ENCODE measurements around the gene HS6ST1.

Gene HS6ST1

DNA sequence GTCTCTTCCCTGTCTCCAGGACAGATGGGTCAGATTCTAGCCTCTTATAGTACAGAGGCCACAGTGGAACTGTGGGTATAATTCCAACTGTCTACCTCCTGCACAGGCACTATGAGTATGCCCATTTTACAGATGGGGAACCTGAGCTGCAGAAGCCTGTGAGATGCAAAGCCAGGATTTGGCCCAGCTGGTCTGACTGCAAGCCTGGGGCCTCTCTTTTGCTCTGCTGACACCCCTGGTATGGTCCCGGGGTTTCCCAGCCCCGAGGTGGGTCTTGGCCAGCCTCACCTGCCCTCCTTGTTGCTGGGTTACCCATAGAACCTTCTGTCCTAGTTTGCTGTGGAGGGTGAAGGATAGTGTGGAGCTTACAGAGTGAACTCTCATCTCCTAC is 9.8 kb downstream of the HS6ST1 start:
- no peak overlapping the region for H3K4me3 ChIP-seq (ENCODE audit: low read depth, low read length)
- DNase-seq (ENCODE audit: low read depth): no peak
- TF ChIP-seq, protein P1, sequence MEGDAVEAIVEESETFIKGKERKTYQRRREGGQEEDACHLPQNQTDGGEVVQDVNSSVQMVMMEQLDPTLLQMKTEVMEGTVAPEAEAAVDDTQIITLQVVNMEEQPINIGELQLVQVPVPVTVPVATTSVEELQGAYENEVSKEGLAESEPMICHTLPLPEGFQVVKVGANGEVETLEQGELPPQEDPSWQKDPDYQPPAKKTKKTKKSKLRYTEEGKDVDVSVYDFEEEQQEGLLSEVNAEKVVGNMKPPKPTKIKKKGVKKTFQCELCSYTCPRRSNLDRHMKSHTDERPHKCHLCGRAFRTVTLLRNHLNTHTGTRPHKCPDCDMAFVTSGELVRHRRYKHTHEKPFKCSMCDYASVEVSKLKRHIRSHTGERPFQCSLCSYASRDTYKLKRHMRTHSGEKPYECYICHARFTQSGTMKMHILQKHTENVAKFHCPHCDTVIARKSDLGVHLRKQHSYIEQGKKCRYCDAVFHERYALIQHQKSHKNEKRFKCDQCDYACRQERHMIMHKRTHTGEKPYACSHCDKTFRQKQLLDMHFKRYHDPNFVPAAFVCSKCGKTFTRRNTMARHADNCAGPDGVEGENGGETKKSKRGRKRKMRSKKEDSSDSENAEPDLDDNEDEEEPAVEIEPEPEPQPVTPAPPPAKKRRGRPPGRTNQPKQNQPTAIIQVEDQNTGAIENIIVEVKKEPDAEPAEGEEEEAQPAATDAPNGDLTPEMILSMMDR (IDR thresholded peaks at IDR 0.05; ENCODE audit: low read depth, low read length, missing control alignments): no peak

DNA sequence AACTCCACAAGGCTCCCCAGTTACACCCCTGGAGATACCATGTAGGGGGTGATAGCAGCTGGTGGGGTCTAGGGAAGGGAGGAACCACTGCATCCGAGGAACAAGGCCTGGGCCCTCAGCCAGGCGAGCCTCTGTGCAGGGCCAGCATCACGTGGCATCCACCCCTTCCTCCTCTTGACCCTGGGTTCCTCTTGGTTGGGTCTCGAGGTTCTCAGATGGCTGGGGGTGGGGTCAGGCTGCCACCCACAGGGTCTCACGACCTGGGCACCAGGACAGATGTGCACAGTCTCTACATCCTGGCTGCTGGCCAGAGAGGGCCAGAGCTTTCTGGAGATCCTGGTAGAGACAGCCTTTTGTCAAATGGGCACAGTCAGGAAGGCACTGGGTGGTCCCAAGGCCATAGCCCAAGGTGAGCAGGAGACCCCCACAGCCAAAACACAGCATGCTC is 10.4 kb downstream of the HS6ST1 start:
- no peak overlapping the region for H3K4me3 ChIP-seq (ENCODE audit: low read depth, low read length)
- TF ChIP-seq, protein P1 (IDR thresholded peaks at IDR 0.05; ENCODE audit: low read depth, low read length, missing control alignments): no peak

DNA sequence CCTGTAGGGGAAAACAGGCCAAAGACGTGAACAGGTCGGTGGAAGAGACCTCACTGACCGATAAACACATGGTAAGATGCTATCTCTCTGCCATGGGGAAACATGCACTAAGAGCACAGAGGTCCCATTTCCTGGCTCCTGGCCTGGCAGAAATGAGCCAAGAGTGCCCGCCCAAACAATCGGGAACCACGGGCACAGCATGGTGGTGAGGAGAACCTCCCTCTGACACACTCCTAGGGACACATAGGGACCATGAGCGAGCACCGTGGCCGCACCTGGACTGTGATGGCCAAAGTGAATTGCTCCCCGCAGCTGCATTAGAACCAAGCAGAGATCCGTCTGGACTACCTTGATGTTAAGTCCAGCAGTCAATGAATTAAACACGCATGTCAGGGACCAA is 11.1 kb downstream of the HS6ST1 start:
- no peak for DNase-seq (ENCODE audit: low read depth)
- H3K4me3 ChIP-seq (ENCODE audit: low read depth, low read length): no peak overlapping the region
- TF ChIP-seq, protein P1 (IDR thresholded peaks at IDR 0.05; ENCODE audit: low read depth, low read length, missing control alignments): no peak

More for the DNA sequence above, 10.4 kb downstream of the HS6ST1 start:
- no peak for DNase-seq (ENCODE audit: low read depth)

DNA sequence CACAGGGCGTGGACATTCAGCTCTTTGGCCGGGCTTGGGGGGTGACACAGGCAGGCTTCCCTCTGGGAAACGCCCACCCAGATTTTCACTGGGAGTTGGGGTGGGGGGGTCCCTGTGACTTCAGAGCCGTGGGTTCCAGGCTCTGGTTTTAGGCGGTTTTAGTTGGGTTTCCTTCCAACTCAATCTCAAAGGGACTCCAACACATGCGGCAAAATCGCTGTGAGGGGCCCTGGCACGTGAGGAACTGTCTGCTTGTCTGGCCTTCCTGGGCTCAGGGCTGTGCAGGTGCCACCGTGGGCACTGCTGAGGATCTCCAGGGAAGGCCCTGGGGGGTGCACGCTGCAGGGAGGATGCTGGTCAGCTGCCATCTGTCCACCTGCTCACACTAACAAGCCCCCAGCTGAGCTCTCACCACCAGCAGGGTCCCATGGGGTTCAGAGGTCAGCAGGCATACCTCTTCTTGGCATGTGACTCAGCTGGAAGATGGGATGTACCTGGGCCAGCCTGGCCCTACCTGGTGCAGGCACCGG is 11.7 kb downstream of the HS6ST1 start:
- TF ChIP-seq, protein P1 (IDR thresholded peaks at IDR 0.05; ENCODE audit: low read depth, low read length, missing control alignments): no peak
- no peak overlapping the region for H3K4me3 ChIP-seq (ENCODE audit: low read depth, low read length)
- no peak for DNase-seq (ENCODE audit: low read depth)

DNA sequence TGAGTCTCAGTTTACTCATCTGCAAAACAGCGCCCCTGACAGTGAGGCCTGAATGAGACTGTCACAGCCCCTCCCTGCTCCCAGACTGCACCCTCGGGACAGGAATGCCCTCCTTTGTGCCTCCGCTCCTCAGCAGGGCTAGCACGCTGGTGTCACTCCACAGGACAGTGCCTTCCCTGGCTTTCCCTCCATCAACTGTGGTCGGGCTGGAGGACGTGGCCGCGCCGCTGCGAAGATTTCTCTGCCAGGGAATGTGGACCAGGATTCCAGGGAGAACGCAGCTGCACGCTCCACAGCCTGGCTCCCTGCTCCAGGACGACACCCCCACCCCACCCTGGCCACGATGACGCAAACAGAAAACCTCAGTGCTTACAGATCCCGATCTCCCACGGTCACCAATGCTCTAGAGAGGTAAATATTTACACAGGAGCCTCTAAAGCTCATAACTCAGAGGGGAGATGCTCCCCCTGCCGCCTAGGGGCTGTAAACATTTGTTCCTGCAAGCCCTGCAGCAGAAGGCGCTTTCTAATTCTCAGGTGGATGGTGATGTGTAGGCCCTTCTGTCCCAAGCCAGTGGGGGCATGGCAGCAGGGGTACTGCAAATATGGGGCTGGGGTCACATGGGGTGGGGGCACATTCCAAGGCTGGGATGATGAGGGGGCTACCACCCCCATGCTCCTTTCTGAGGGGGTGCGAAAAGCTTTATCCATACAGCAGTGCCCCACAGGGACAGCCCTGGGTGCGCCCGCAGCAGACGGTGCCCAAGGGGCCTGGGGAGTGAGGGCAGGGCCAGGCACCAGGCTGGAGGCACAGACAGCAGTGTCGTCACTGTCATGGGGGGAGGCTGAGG is 12.4 kb downstream of the HS6ST1 start:
- H3K4me3 ChIP-seq (ENCODE audit: low read depth, low read length): no peak overlapping the region
- no peak for DNase-seq (ENCODE audit: low read depth)
- TF ChIP-seq, protein P1 (IDR thresholded peaks at IDR 0.05; ENCODE audit: low read depth, low read length, missing control alignments): no peak

DNA sequence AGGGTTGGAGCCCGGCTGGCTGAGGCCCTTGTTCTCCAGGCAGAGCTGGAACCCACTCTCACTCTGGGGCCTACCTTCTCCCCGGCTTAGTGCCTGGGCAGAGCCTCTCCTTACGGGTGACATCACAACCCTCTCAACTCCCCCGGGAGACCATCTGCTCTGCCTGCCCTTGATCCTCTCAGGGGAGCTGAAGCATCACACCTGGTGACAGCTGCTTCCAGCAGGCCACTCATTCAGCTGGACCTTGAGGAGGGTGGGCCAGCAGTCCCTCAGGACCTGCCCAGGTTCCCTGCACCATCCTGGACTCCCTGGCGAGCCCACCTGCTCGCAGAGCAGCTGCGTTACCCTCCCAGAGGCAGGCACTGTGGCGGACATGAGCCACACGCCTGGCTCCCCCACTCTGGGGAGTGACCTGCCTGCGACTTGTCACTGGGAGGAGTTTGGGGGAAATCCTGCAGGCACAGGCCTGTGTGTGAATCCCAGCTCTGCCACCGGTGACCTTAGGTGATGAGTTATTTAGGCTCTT is 13.1 kb downstream of the HS6ST1 start:
- TF ChIP-seq, protein P1 (IDR thresholded peaks at IDR 0.05; ENCODE audit: low read depth, low read length, missing control alignments): no peak
- H3K4me3 ChIP-seq (ENCODE audit: low read depth, low read length): no peak overlapping the region

More for the DNA sequence above, 13.1 kb downstream of the HS6ST1 start:
- no peak for DNase-seq (ENCODE audit: low read depth)
